Suppressor macrophage (primary cell): Measurements from ENCODE around the gene FOXD3.

Source experiments
- DNase-seq, 4 experiments: peaks; one replicate each; pipeline ENCODE4 v3.0.0-alpha.2; 2020 to 2022

Gene FOXD3

GRCh38 chr1:63362578-63362977 lies 40.2 kb downstream of the FOXD3 start:
- DNase-seq: no peak

- DNase-seq: no peak
These were observed 40.6 kb downstream of the FOXD3 start for GRCh38 chr1:63363014-63363413.

GRCh38 chr1:63366908-63367214 lies 44.5 kb downstream of the FOXD3 start:
- DNase-seq: no peak

DNA sequence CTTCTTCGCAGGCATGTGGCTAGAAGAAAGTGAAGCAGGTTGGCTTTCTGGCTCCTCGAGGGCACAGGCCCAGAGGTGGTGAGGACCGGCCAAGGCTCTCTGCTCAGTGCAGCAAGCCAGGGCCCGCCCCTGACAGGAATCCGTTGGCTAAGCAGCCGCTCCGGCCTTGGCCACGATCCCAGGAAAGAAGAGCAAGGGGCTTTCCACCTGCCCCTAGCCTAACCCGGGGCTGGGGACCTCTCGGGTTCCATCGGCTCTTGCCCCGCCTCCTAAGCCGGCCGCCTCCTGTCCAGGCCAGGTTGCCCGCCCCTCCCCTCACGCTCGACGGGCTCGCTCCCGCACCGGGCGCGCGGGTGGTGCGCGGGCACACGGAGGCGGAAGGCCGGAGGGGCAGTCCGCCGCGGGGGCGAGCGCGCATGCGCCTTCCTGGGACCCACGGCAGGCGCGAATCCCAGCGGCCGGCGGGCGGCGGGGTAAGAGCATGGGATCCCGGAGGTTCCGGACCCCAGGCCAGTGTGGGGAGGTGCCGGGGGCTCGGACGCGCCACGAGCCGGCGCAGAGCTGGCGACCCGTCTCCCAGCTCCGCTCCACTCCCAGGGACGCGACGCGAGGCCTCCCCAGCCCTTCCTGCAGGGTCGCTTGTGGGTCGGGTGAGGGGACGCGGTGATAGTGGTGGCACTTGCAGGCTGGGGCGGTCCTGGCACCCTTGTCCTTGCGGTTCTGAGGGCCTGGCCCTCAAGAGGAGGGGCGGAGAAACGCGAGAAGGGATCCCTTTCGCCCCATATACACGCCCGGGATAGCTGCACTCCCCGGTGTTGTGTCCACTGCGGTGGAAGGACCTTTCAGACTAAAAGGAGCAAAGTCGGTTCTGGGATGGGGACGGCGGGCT lies 45.1 kb downstream of the FOXD3 start, which contains the start of gene ALG6:
Gene ALG6 (plus strand): TSS at position 413 of the 889 bp plus-strand sequence. CDS start 3,351 bp downstream, outside the sequence.
- DNase-seq: peak; percentile 96 to 99 (median 98)

DNA sequence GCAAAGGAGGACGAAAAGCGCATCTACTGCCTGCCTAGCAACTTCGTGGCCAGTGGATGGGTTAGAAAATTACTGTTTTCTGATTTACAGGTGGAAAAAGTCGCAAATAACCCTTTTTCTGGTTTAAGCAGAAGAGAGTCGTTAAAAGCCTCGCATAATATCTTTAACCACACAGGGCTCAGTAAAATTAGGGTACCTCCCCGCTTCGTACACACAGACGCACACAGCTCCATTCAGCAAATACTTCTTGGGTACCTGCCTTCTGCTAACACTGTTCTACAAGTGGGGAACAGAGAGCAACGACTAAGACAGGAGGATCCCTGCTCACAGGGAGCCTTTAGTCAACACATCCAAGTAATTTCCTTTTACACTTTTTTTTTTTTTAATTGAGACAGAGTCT lies 45.8 kb downstream of the FOXD3 start:
- peak in 2 of 4 experiments; percentile 6 to 9 for DNase-seq
